ENCODE data around the gene IL13. TPM values are rescaled to one million over a fixed set of nuclear protein-coding genes. Genes with fewer than 3 reads are reported as not detected.

The IL13 gene
- polyA plus RNA-seq, 2 of the 4 experiments (the other 2 are of a cell fraction): 0.13 TPM; not detected in 1

Other genes starting within 250 kb of the IL13 start
- gene IRF1, start 167.4 kb upstream of the IL13 start, polyA plus RNA-seq (2011; rRNA removed): 10.9 and 11.2 TPM in 2 replicates
- 13.3 to 15.5 TPM (median 15.1 TPM) in 3 replicates for gene IRF1, start 167.4 kb upstream of the IL13 start, polyA plus RNA-seq (2017; fragmentation: RNase III; extraction: RNeasy Plus Mini Kit Qiagen cat#74134 plus additional on column Dnase treatment)
- gene IL5, start 114.7 kb upstream of the IL13 start, polyA plus RNA-seq (2011; rRNA removed): not detected in 2 replicates
- not detected in 3 replicates for gene IL5, start 114.7 kb upstream of the IL13 start, polyA plus RNA-seq (2017; fragmentation: RNase III; extraction: RNeasy Plus Mini Kit Qiagen cat#74134 plus additional on column Dnase treatment)
- gene RAD50, start 101.2 kb upstream of the IL13 start, polyA plus RNA-seq (2011; rRNA removed): 51.6 and 81.5 TPM in 2 replicates
- 39.6 to 48.2 TPM (median 41.6 TPM) in 3 replicates for gene RAD50, start 101.2 kb upstream of the IL13 start, polyA plus RNA-seq (2017; fragmentation: RNase III; extraction: RNeasy Plus Mini Kit Qiagen cat#74134 plus additional on column Dnase treatment)
- not detected in 2 replicates for gene IL4, start 15.8 kb downstream of the IL13 start, polyA plus RNA-seq (2011; rRNA removed)
- gene IL4, start 15.8 kb downstream of the IL13 start, polyA plus RNA-seq (2017; fragmentation: RNase III; extraction: RNeasy Plus Mini Kit Qiagen cat#74134 plus additional on column Dnase treatment): not detected in 3 replicates
- gene KIF3A, start 79.4 kb downstream of the IL13 start, polyA plus RNA-seq (2011; rRNA removed): 17.2 and 20.5 TPM in 2 replicates
- gene KIF3A, start 79.4 kb downstream of the IL13 start, polyA plus RNA-seq (2017; fragmentation: RNase III; extraction: RNeasy Plus Mini Kit Qiagen cat#74134 plus additional on column Dnase treatment): 12.8 to 15.6 TPM (median 13.8 TPM) in 3 replicates
- 0.17 and 0.33 TPM in 2 replicates for gene CCNI2, start 89.3 kb downstream of the IL13 start, polyA plus RNA-seq (2011; rRNA removed)
- 0.07 to 0.26 TPM (median 0.17 TPM) in 3 replicates for gene CCNI2, start 89.3 kb downstream of the IL13 start, polyA plus RNA-seq (2017; fragmentation: RNase III; extraction: RNeasy Plus Mini Kit Qiagen cat#74134 plus additional on column Dnase treatment)
- gene SEPTIN8, start 119.1 kb downstream of the IL13 start, polyA plus RNA-seq (2011; rRNA removed): 29.2 and 29.6 TPM in 2 replicates
- gene SEPTIN8, start 119.1 kb downstream of the IL13 start, polyA plus RNA-seq (2017; fragmentation: RNase III; extraction: RNeasy Plus Mini Kit Qiagen cat#74134 plus additional on column Dnase treatment): 19.0 to 21.7 TPM (median 20.8 TPM) in 3 replicates
- 0.07 and 0.10 TPM in 2 replicates for gene SOWAHA, start 155.1 kb downstream of the IL13 start, polyA plus RNA-seq (2011; rRNA removed)
- 0.03 to 0.08 TPM (median 0.06 TPM) in 3 replicates for gene SOWAHA, start 155.1 kb downstream of the IL13 start, polyA plus RNA-seq (2017; fragmentation: RNase III; extraction: RNeasy Plus Mini Kit Qiagen cat#74134 plus additional on column Dnase treatment)
- gene SHROOM1, start 172.5 kb downstream of the IL13 start, polyA plus RNA-seq (2011; rRNA removed): 3.5 and 4.5 TPM in 2 replicates
- gene SHROOM1, start 172.5 kb downstream of the IL13 start, polyA plus RNA-seq (2017; fragmentation: RNase III; extraction: RNeasy Plus Mini Kit Qiagen cat#74134 plus additional on column Dnase treatment): 5.4 to 7.2 TPM (median 6.0 TPM) in 3 replicates
- gene GDF9, start 208.3 kb downstream of the IL13 start, polyA plus RNA-seq (2011; rRNA removed): 0.83 and 0.85 TPM in 2 replicates
- 0.25 to 0.49 TPM (median 0.37 TPM) in 3 replicates for gene GDF9, start 208.3 kb downstream of the IL13 start, polyA plus RNA-seq (2017; fragmentation: RNase III; extraction: RNeasy Plus Mini Kit Qiagen cat#74134 plus additional on column Dnase treatment)
- gene UQCRQ, start 208.5 kb downstream of the IL13 start, polyA plus RNA-seq (2011; rRNA removed): 497 and 500 TPM in 2 replicates
- 424 to 448 TPM (median 441 TPM) in 3 replicates for gene UQCRQ, start 208.5 kb downstream of the IL13 start, polyA plus RNA-seq (2017; fragmentation: RNase III; extraction: RNeasy Plus Mini Kit Qiagen cat#74134 plus additional on column Dnase treatment)
- gene LEAP2, start 215.5 kb downstream of the IL13 start, polyA plus RNA-seq (2011; rRNA removed): 4.1 and 4.8 TPM in 2 replicates
- 1.6 to 2.1 TPM (median 2.0 TPM) in 3 replicates for gene LEAP2, start 215.5 kb downstream of the IL13 start, polyA plus RNA-seq (2017; fragmentation: RNase III; extraction: RNeasy Plus Mini Kit Qiagen cat#74134 plus additional on column Dnase treatment)

All from A549 (cell line).